ENCODE results near the gene LRRC25. TPM values are rescaled to one million over a fixed set of nuclear protein-coding genes. Genes with fewer than 3 reads are reported as not detected.

Gene LRRC25
- 0.76 TPM in 1 of 2 replicates, not detected in the other for total RNA-seq (2014; rRNA removed; shearing (Covaris generic))

DNA sequence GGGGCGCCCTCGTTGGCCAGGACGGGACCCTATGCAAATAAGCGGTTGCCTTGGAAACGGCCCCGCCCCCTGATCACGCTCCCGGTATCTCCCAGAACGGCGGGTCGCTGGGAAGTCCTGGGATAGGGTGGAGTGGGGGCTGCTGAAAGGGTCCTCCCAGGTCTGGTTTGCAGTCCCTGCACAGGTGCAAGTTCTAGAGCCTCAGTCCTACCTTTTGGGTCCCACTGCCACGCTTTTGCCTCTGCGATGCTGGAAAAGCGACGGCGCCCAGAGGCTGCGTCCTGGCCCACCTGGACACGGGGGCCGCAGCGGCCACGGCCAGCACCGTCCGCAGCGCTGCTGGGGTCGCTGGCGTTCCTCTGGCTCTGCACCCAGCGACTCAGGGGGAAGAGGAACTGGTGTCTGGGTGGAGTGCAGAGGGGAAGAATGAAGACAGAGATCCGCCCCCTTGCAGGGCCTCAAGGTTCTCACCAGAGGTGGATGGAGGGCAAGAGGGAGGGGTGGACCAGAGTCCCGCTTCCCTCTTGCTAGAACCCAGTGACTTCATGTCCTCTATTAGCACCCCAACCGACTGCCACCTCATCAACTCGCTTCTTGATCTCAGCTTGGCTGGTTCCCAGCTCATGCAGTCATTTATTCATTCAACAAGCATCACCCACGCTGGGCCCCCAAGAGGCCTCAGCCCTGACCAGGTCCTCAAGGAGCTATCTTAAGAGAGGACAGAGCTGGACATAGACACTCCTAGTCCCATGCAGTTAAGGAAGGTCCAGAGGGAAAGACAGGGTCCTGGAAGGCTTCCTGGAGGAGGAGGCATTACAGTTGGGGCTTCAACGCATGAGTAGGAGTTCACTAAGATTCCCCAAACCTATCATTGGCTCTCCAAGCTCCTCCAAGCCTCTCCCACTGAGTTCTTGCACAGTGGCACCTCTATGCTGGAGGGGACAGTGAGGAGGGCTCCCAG is at the start of gene LRRC25:
Gene LRRC25, minus strand, starts transcription at position 381 of the 961 bp plus-strand sequence. CDS start 659 bp downstream, outside the sequence.
- peak; percentile 95 for DNase-seq
- Histone ChIP-seq H3K27me3 (ENCODE audit: control insufficient read depth, insufficient read depth, low read length) (no peaks in the 10 kb centered on the region), H3K36me3 (replicated peaks; ENCODE audit: control insufficient read depth, insufficient read depth, low read length) (no peaks in the 10 kb centered on the region), H3K4me3 (ENCODE audit: insufficient read depth, low read depth, low read length) (no peak within 1 kb of the TSS)

DNA sequence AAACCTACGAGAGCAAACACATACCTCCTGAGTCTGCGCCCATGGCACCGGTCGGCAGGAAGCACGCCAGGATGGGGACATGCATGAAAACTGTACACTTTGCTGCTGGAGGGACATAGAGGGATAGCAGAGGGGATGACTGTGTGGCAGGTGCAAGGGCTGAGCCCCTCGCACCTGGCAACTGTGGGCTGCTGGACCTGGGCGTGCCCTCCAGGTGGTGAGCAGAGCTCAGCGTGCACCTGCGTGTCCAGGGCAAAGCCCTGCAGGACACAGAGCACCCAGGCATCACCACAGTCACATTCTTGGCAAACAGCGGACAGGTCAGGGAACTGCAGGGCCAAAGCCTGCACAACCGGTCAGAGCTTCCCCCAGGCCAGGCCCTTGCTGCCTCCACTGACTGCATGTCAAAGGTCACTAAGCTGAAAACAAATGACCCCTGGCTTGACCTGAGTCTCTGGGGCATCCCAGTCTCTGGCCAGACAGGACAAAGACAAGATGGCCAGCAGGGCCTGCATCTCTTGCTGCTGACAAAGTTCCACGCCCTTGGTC is 49.5 kb upstream of the LRRC25 start:
- DNase-seq: no peak
- Histone ChIP-seq H3K27me3 (ENCODE audit: control insufficient read depth, insufficient read depth, low read length) (no peaks in the 10 kb centered on the region), H3K4me3 (ENCODE audit: insufficient read depth, low read depth, low read length) (no peak overlapping the region), H3K36me3 (replicated peaks; ENCODE audit: control insufficient read depth, insufficient read depth, low read length) (peaks cover 1% of the 10 kb centered on the region)

DNA sequence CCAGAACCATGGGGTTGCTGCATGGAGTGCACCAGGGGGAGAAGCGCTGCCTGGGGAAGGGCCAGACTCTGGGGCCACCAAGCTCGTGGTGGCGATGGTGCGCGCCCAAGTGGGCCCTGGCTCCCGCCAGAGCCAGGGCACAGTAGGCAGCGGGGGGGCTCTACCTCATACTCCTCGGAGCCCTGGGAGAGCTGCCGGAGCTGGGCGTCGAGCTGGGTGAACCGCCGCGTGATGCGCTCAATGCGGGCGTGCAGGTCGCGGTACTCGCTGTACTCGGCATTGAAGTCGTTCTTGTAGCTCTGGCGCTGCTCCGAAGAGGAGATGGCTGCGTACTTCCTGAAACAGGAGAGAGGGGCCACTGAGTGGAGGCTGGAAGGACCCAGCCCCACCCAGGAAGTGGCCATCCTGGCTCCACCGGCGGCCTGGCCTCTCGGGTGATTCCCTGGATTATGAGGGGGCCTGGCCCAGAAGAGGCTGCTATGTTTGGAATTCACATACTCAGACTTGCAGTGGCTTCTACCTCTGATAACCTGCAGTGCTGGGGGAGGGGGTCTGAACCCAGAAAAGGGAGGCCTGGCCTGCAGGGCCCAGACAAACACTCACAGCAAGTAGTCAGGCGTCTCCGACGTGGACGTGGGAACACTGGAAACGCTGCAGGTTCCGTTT is 48.9 kb upstream of the LRRC25 start:
- Histone ChIP-seq H3K36me3 (replicated peaks; ENCODE audit: control insufficient read depth, insufficient read depth, low read length) (peaks cover 1% of the 10 kb centered on the region), H3K27me3 (ENCODE audit: control insufficient read depth, insufficient read depth, low read length) (no peaks in the 10 kb centered on the region), H3K4me3 (ENCODE audit: insufficient read depth, low read depth, low read length) (no peak overlapping the region)
- DNase-seq: no peak

DNA sequence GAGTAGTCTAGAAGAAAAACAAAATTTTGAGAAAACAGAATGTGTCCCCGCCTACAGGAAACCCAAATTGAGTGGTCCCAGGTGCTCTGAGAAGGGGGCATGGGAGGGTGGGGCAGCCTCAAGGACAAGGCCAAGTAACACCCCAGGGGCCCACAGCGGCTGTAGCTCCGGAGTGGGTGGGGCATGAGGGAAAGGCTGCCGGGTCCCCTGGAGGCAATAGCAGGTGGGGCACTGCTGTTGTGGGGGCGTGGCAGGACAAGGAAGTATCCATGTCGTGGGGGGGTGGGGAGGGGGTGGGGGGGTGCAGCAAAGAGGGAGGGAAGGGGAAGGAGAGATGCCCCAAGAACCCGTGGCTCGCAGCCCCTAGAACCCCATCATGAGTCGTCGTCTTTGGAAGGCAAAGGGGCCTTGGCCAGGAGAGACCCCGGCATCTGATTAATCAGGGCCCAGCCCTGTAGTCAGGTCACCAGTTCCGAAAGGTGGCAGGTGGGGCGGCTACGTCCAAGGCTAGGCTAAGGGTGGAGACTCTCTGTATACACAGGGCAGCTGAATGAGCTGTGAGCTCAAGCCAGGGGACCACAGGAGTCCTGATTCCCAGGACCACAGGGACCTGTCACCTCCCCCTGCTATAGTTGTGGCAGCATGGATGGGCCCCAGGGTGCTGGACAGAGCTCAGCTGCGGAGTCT is 48.0 kb upstream of the LRRC25 start:
- no peak for DNase-seq
- H3K27me3 ChIP-seq (ENCODE audit: control insufficient read depth, insufficient read depth, low read length): no peaks in the 10 kb centered on the region
- H3K36me3 ChIP-seq (replicated peaks; ENCODE audit: control insufficient read depth, insufficient read depth, low read length): peaks cover 1% of the 10 kb centered on the region
- H3K4me3 ChIP-seq (ENCODE audit: insufficient read depth, low read depth, low read length): no peak overlapping the region

DNA sequence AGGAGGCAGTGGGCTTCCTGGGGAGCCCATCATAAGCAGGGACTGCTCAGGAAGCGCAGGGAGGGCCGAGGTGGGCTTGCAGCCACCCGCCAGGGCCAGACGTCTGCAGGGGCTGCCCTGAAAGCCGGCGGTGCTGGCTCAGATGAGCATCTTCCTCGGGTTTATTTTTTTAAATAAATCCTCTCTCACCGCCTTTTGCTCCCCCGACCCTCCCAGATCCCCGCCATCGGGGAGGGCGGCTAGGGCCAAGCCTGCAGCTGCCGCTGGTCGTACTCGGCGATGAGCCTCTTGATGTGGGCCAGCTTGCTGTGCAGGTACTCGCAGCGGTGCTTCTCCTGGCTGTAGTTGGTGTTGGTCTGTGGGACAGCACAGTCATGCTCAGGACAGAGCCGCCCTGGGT is 47.1 kb upstream of the LRRC25 start:
- no peak overlapping the region for H3K4me3 ChIP-seq (ENCODE audit: insufficient read depth, low read depth, low read length)
- DNase-seq: no peak
- H3K27me3 ChIP-seq (ENCODE audit: control insufficient read depth, insufficient read depth, low read length): no peaks in the 10 kb centered on the region
- H3K36me3 ChIP-seq (replicated peaks; ENCODE audit: control insufficient read depth, insufficient read depth, low read length): peaks cover 1% of the 10 kb centered on the region

DNA sequence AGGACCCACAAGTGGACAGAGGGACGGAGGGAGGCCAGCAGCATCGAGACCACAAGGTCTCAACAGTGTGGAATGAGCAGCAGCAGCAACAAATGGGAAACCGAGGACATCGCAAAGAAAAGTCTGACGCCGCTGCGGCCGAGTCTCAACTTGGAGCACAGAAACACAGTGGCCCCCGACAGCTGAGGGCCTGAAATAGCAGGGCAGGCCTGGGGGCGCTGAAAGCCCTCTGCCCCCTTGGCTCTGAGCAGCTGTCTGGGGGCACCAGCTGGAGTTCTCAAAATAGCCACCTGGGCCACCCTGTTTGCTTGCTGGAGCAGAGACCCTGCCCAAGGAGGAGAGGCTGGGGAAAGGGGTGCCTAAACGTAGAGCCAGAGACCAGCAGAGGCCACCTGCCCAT is 46.4 kb upstream of the LRRC25 start:
- H3K36me3 ChIP-seq (replicated peaks; ENCODE audit: control insufficient read depth, insufficient read depth, low read length): peaks cover 1% of the 10 kb centered on the region
- no peaks in the 10 kb centered on the region for H3K27me3 ChIP-seq (ENCODE audit: control insufficient read depth, insufficient read depth, low read length)
- DNase-seq: no peak
- no peak overlapping the region for H3K4me3 ChIP-seq (ENCODE audit: insufficient read depth, low read depth, low read length)

DNA sequence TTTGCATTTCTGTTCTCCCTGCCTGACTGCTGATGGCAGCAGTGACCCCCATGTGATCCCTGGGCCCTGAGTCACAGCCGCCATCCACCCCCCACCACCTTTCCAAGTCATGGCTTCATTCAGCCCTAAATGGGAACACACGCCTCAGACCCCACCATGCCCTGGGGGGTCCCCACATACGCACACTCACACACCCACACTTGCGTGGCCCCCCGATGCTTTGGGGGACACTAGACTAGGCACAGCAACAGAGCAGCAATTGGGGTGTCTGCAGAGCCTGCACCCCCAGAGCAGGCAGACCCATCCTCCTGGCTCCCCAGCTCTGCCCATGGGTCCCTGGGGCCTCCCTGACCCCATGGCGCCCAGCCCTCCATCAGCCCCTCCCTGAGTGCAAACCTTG is 46.0 kb upstream of the LRRC25 start:
- DNase-seq: no peak
- Histone ChIP-seq H3K36me3 (replicated peaks; ENCODE audit: control insufficient read depth, insufficient read depth, low read length) (peaks cover 1% of the 10 kb centered on the region), H3K4me3 (ENCODE audit: insufficient read depth, low read depth, low read length) (no peak overlapping the region), H3K27me3 (ENCODE audit: control insufficient read depth, insufficient read depth, low read length) (no peaks in the 10 kb centered on the region)

DNA sequence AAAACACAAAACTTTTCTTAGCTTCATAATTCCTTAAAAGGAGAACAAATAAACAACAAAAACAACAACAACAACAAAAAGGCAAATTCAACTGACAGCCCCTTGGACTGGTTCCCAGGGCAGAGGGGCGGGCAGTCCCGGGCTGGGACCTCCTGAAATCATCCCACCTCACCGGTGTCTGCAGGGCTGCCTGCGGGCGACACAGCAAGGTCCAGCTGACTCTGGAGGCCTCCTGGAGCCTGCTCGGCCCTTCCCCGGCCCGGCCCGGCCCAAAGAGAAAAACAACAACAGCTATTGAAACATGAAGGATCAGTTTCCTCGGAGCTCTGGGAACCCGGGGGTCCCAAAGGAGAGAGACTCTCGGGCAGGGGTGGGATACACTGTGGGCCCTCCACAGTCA is 45.5 kb upstream of the LRRC25 start:
- Histone ChIP-seq H3K4me3 (ENCODE audit: insufficient read depth, low read depth, low read length) (no peak overlapping the region), H3K36me3 (replicated peaks; ENCODE audit: control insufficient read depth, insufficient read depth, low read length) (peaks cover 1% of the 10 kb centered on the region), H3K27me3 (ENCODE audit: control insufficient read depth, insufficient read depth, low read length) (no peaks in the 10 kb centered on the region)
- no peak for DNase-seq

DNA sequence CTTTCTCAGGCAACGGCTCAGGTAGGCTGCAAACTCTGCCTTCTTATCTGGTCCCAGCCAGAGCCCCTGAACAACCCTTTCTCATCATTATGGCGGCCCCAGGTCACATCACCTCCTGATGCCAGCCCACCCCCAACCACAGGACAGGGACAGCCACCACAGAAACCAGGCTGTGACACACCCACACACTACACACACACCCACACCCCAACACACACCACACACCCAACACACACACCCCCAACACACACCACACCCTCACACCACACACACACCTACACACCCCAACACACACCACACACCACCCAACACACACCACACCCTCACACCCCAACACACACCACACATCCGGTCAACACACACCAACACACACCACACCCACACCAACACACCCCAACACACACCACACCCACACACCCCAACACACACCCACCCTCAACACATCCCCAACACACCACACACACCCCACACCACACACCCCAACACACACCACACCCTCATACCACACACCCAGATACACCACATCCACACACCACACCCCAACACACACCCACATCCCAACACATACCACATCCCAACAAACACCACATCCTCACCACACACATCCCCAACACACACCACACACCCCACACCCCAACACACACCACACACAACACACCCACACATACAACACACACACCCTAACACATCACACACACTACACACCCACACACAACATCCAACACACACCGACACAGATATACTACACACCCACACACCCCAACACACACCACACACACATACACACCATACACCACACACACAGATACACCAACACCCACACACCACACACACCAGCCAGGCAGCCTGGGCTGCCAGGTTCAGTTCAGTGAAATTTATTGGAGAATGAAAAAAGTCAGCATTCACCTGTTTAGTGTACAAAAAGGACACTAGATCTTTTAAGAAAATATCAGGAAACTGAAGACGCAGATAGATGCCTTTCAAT is 44.7 kb upstream of the LRRC25 start:
- no peak for DNase-seq
- peaks cover 1% of the 10 kb centered on the region for H3K36me3 ChIP-seq (replicated peaks; ENCODE audit: control insufficient read depth, insufficient read depth, low read length)
- H3K27me3 ChIP-seq (ENCODE audit: control insufficient read depth, insufficient read depth, low read length): no peaks in the 10 kb centered on the region
- H3K4me3 ChIP-seq (ENCODE audit: insufficient read depth, low read depth, low read length): no peak overlapping the region

DNA sequence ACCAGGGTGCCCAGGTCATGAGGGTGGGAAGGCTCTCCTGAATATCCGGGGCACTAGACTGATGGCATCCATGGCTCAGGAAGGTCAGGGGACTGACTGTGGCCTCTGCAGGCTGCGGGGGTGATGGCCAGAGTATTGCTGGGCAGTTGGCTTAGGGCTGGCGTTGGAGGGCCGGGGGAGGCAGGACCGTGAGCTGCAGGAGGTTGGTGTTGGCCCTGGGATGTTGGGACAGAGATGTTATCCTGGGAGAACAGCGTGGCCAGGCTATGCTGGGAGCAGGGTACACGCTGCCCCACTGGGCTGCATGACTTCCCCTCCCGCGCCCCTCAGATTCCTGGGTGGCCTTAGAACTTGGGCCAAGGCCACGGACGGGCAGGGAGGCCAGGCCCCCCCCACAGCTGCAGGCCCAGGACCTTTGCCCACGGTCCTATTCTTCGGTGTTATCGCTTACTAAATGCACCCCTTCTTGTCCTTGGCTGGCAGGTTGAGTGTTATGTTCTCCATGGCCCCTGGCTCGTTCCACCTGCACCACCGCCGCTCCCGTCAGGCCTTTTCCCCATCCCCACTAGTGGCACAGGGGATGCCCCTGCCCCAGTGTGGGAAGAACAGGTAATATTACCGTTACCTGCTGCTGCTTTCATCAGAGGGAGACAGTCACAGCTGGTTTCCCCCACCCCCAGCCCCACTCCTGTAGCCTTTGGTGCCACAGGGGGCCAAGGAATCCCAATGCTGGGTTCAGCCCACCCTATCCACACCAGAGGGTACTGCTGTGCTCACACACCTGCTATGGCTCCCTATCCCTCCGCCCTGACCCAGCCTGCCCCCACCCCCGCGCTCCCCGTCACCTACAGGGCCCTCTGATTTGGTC is 43.7 kb upstream of the LRRC25 start:
- no peak for DNase-seq
- H3K4me3 ChIP-seq (ENCODE audit: insufficient read depth, low read depth, low read length): no peak overlapping the region
- H3K36me3 ChIP-seq (replicated peaks; ENCODE audit: control insufficient read depth, insufficient read depth, low read length): peaks cover 4% of the 10 kb centered on the region
- no peaks in the 10 kb centered on the region for H3K27me3 ChIP-seq (ENCODE audit: control insufficient read depth, insufficient read depth, low read length)

DNA sequence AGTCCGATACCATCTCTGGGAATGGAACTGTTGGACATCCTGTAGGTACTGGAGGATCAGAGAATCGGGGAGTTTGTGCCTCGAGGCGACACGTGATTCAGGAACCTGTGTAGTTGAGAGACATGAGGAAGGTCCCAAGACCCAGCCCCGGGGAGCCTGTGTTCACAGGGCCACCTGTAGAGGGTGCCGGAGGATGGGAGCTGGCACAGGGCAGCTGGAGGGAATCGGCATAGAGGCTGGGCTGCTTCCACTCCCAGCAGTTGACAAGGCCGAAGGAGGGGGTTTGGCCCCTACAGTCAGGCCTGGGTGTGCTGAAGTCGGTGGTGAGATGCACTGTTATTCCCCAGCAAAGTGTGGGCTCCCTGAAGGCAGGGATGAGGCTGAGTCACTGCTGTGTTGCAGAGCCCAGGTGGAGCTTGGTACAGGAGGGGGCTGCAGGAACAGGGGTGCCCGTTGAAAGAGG is 43.0 kb upstream of the LRRC25 start:
- no peak overlapping the region for H3K4me3 ChIP-seq (ENCODE audit: insufficient read depth, low read depth, low read length)
- peak; percentile 83 for DNase-seq
- peaks cover 10% of the 10 kb centered on the region for H3K36me3 ChIP-seq (replicated peaks; ENCODE audit: control insufficient read depth, insufficient read depth, low read length)
- H3K27me3 ChIP-seq (ENCODE audit: control insufficient read depth, insufficient read depth, low read length): no peaks in the 10 kb centered on the region

DNA sequence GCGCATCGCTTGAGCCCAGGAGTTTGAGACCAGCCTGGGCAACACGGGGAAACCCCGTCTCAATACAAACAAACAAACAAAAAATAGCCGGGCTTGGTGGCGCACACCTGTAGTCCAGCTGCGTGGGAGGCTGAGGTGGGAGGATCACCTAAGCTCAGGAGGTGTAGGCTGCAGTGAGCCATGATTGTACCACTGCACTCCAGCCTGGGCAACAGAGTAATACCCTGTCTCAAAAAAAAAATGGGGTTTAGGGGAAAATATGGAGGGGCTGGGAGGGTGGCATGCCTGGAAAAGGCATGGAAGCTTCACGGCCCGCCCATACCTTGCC is 42.5 kb upstream of the LRRC25 start:
- peaks cover 10% of the 10 kb centered on the region for H3K36me3 ChIP-seq (replicated peaks; ENCODE audit: control insufficient read depth, insufficient read depth, low read length)
- no peaks in the 10 kb centered on the region for H3K27me3 ChIP-seq (ENCODE audit: control insufficient read depth, insufficient read depth, low read length)
- no peak overlapping the region for H3K4me3 ChIP-seq (ENCODE audit: insufficient read depth, low read depth, low read length)
- DNase-seq: no peak

All from H7 (cell line).